Keratinocyte (primary cell): ENCODE measurements around the gene RGL3. TPM values are rescaled to one million over a fixed set of nuclear protein-coding genes. Genes with fewer than 3 reads are reported as not detected.

Experiments
- DNase-seq: peaks from one replicate; pipeline ENCODE4 v3.0.0-alpha.2; 2011; ENCODE audit warnings: low read depth, missing footprints, low spot score
- FAIRE-seq: peaks from 2 replicates; lab custom pipeline; 2011; peaks lifted over from hg19 to GRCh38; lab: Jason Lieb, UNC
- H2AFZ ChIP-seq: 2 replicates; pipeline ENCODE4 v1.6.0; 2012; ENCODE audit warnings: low read length, control low read depth, inconsistent platforms; ENCODE audit not compliant: control insufficient read depth
- H3K27ac ChIP-seq: 2 replicates; pipeline ENCODE4 v1.5.1; 2011; ENCODE audit warnings: low read length; ENCODE audit not compliant: control insufficient read depth, insufficient read depth
- H3K27me3 ChIP-seq: 3 replicates; pipeline ENCODE4 v1.6.0; 2011; ENCODE audit warnings: low read length; ENCODE audit not compliant: control insufficient read depth, insufficient read depth; ENCODE audit errors: extremely low read depth
- H3K36me3 ChIP-seq, 2 experiments: 2 replicates in 1 of 2; 3 replicates in 1 of 2; pipeline ENCODE4 v1.5.1; 2011; ENCODE audit warnings: low read length in 2 of 2, mild to moderate bottlenecking in 1 of 2; ENCODE audit not compliant: control insufficient read depth in 2 of 2, insufficient read depth in 2 of 2; ENCODE audit errors: extremely low read depth in 1 of 2
- H3K4me1 ChIP-seq: 3 replicates; pipeline ENCODE4 v1.5.1; 2011; ENCODE audit warnings: low read length; ENCODE audit not compliant: control insufficient read depth, insufficient read depth; ENCODE audit errors: extremely low read depth
- H3K4me2 ChIP-seq: 3 replicates; pipeline ENCODE4 v1.6.0; 2011; ENCODE audit warnings: low read depth, low read length; ENCODE audit not compliant: control insufficient read depth, insufficient read depth; ENCODE audit errors: extremely low read depth
- H3K4me3 ChIP-seq, 3 experiments: fragments of 200-600 bp in 1 of 3; sonication (generic) in 1 of 3; 2 replicates in 2 of 3; 3 replicates in 1 of 3; pipeline ENCODE4 v1.5.1; 2011 to 2016; ENCODE audit warnings: low read length in 3 of 3, mild to moderate bottlenecking in 3 of 3, control low read depth in 2 of 3, inconsistent platforms in 1 of 3, low read depth in 1 of 3, mixed read lengths in 1 of 3, mixed run types in 1 of 3, moderate library complexity in 1 of 3; ENCODE audit not compliant: control insufficient read depth in 2 of 3, insufficient read depth in 2 of 3; ENCODE audit errors: extremely low read depth in 1 of 3
- H3K79me2 ChIP-seq: 2 replicates; pipeline ENCODE4 v1.6.0; 2012; ENCODE audit warnings: low read length; ENCODE audit not compliant: control insufficient read depth, insufficient read depth
- H3K9ac ChIP-seq: 3 replicates; pipeline ENCODE4 v1.6.0; 2011; ENCODE audit warnings: low read length; ENCODE audit not compliant: control insufficient read depth, insufficient read depth; ENCODE audit errors: extremely low read depth
- H3K9me1 ChIP-seq: 3 replicates; pipeline ENCODE4 v1.6.0; 2011; ENCODE audit warnings: low read length; ENCODE audit not compliant: control insufficient read depth, insufficient read depth; ENCODE audit errors: extremely low read depth
- H3K9me3 ChIP-seq: 2 replicates; pipeline ENCODE4 v1.5.1; 2012; ENCODE audit warnings: low read depth, low read length; ENCODE audit not compliant: control insufficient read depth
- H4K20me1 ChIP-seq: 3 replicates; pipeline ENCODE4 v1.6.0; 2011; ENCODE audit warnings: low read length; ENCODE audit not compliant: control insufficient read depth, insufficient read depth; ENCODE audit errors: extremely low read depth
- EZH2 ChIP-seq: IDR thresholded peaks from one replicate; pipeline ENCODE4 v1.6.1; 2012; ENCODE audit warnings: inconsistent platforms, mild to moderate bottlenecking, low read length, moderate library complexity
- dilution Hi-C: fragments of 300-500 bp; cut with MboI; formaldehyde crosslinking; loops from one replicate; pipeline ENCODE4 v1.7.0; 2020; ENCODE audit warnings: low sequenced_read_pairs; ENCODE audit not compliant: extremely low pct_ligation_motif_present
- polyA plus RNA-seq, 5 experiments: library from polyadenylated mRNA; depleted of rRNA in 3 of 5; stranded (reverse) in 3 of 5; stranded (forward) in 1 of 5; unstranded in 1 of 5; fragments of >200 nt; gene quantifications; 1 replicate in 1 of 5; 2 replicates in 3 of 5; 3 replicates in 1 of 5; pipeline versions ENCODE4 v1.2.1 to v1.2.3, GENCODE V29; 2011 to 2012; ENCODE audit warnings: missing spikeins in 2 of 5, low read depth in 1 of 5, low replicate concordance in 1 of 5
- TF ChIP-seq, protein P1 (sequence below), 3 experiments: IDR thresholded peaks in 1 of 3; conservative IDR thresholded peaks in 1 of 3; optimal IDR thresholded peaks in 1 of 3; 2 replicates in 2 of 3; 3 replicates in 1 of 3; pipeline versions ENCODE3 to v1.5.1; 2011; ENCODE audit warnings: low read length in 3 of 3, mild to moderate bottlenecking in 3 of 3, moderate library complexity in 2 of 3, control low read depth in 1 of 3, inconsistent platforms in 1 of 3; ENCODE audit not compliant: insufficient read depth in 2 of 3; ENCODE audit errors: extremely low read depth in 1 of 3

RGL3 gene
- polyA plus RNA-seq, 1 donor (not counting 4 experiments of a cell fraction or from before 2014, with no cell fraction given) = not detected

DNA sequence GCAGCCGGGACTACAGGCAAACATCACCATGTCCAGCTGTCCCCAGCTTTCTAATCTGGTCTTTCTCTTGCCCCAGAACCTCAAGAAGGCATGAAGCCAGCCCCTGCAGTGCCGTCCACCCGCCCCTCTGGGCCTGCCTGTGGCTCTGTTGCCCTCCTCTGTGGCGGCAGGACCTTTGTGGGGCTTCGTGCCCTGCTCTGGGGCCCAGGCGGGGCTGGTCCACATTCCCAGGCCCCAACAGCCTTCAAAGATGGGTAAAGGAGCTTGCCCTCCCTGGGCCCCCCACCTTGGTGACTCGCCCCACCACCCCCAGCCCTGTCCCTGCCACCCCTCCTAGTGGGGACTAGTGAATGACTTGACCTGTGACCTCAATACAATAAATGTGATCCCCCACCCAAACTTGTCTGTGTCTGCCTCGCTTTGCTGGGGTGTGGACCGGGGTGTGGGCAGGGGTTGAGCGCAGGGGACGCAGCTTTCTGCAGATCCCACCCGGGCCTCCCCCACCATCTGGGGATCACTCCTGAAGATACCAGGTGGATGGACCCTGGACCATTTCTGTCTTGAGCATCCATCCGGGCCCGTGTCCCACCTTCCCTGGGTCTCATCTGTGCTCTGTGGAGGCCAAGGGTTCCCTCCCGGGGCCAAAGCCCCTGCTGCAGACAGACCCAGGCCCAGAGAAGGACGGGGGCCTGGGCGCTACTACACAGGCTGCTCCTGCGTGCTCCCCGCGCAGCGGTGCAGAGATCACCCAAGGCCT is 31.6 kb upstream of the RGL3 start:
- no peak for DNase-seq
- Histone ChIP-seq H3K9ac (no peak overlapping the region), H3K27me3 (no peaks in the 10 kb centered on the region), H3K4me2 (no peak overlapping the region), H3K9me1 (no peaks in the 10 kb centered on the region), H3K79me2 (no peaks in the 10 kb centered on the region), H3K36me3 (peaks cover 14 to 23% of the 10 kb centered on the region in 2 experiments), H4K20me1 (no peaks in the 10 kb centered on the region), H3K4me1 (no peaks in the 10 kb centered on the region), H3K4me3 (no peak overlapping the region), H2AFZ (no peak overlapping the region), H3K27ac (no peak overlapping the region), H3K9me3 (no peaks in the 10 kb centered on the region)
- dilution Hi-C loops = no loop called here
- TF ChIP-seq, protein P1, sequence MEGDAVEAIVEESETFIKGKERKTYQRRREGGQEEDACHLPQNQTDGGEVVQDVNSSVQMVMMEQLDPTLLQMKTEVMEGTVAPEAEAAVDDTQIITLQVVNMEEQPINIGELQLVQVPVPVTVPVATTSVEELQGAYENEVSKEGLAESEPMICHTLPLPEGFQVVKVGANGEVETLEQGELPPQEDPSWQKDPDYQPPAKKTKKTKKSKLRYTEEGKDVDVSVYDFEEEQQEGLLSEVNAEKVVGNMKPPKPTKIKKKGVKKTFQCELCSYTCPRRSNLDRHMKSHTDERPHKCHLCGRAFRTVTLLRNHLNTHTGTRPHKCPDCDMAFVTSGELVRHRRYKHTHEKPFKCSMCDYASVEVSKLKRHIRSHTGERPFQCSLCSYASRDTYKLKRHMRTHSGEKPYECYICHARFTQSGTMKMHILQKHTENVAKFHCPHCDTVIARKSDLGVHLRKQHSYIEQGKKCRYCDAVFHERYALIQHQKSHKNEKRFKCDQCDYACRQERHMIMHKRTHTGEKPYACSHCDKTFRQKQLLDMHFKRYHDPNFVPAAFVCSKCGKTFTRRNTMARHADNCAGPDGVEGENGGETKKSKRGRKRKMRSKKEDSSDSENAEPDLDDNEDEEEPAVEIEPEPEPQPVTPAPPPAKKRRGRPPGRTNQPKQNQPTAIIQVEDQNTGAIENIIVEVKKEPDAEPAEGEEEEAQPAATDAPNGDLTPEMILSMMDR (optimal IDR thresholded peaks at IDR 0.05 in 1 of 3, IDR thresholded peaks at IDR 0.05 in 1 of 3, conservative IDR thresholded peaks at IDR 0.05 in 1 of 3; ENCODE audit: extremely low read depth in 1 of 3, insufficient read depth in 2 of 3, low read length in 3 of 3) = no peak
- no peak for TF ChIP-seq EZH2
- FAIRE-seq = no peak

- H3K4me2 ChIP-seq = no peak overlapping the region
- dilution Hi-C loops = no loop called here
- no peak for FAIRE-seq
These were observed 29.9 kb upstream of the RGL3 start for GRCh38 chr19:11448923-11449554.

More at GRCh38 chr19:11448923-11449554, 29.9 kb upstream of the RGL3 start:
- H3K4me3 ChIP-seq = no peak overlapping the region
- no peak overlapping the region for H3K27ac ChIP-seq
- H3K27me3 ChIP-seq = no peaks in the 10 kb centered on the region
- DNase-seq = no peak
- H3K79me2 ChIP-seq = peaks cover 7% of the 10 kb centered on the region
- peaks cover 6% of the 10 kb centered on the region for H3K4me1 ChIP-seq
- no peaks in the 10 kb centered on the region for H3K9me1 ChIP-seq
- no peak overlapping the region for H2AFZ ChIP-seq
- no peak overlapping the region for H3K9ac ChIP-seq
- no peaks in the 10 kb centered on the region for H4K20me1 ChIP-seq
- H3K36me3 ChIP-seq = peaks cover 21 to 30% of the 10 kb centered on the region in 2 experiments
- no peak for TF ChIP-seq EZH2
- TF ChIP-seq, protein P1 (optimal IDR thresholded peaks at IDR 0.05 in 1 of 3, IDR thresholded peaks at IDR 0.05 in 1 of 3, conservative IDR thresholded peaks at IDR 0.05 in 1 of 3; ENCODE audit: extremely low read depth in 1 of 3, insufficient read depth in 2 of 3, low read length in 3 of 3) = no peak
- no peaks in the 10 kb centered on the region for H3K9me3 ChIP-seq
